ENCODE data around the gene CTNNA3.

Gene CTNNA3

DNA sequence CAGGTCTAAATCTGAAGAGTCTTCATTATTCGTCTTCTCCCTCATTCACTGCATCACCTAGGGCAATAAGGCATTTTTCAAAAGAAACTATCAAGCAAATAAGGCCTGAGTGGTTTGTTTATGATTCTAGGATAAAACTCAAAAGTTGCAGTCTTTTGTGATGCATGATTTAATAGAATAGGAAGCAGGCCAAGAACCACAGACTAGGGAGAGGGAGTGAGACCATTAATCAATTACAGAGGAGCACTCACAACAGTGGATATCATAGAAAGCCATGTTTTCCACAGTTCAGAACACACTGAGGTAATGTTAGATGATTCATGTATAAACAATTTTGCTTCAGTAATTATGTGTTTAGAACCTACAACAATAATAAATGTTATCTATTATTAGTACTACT, 858.0 kb downstream of the CTNNA3 start:
- H3K9me3 Mint-ChIP-seq (ENCODE audit: low read depth): peaks cover 3% of the 10 kb centered on the region
- no peak overlapping the region for H3K27ac Mint-ChIP-seq
- H3K4me1 Mint-ChIP-seq (ENCODE audit: low read depth): no peaks in the 10 kb centered on the region

GRCh38 chr10:66837335-66837734, 858.7 kb downstream of the CTNNA3 start:
- H3K27ac Mint-ChIP-seq: no peak overlapping the region
- no peaks in the 10 kb centered on the region for H3K27me3 Mint-ChIP-seq
- no peaks in the 10 kb centered on the region for H3K4me1 Mint-ChIP-seq (ENCODE audit: low read depth)
- no peak overlapping the region for H3K4me3 Mint-ChIP-seq
- no peaks in the 10 kb centered on the region for H3K36me3 Mint-ChIP-seq
- peaks cover 3% of the 10 kb centered on the region for H3K9me3 Mint-ChIP-seq (ENCODE audit: low read depth)

More for the DNA sequence above, 858.0 kb downstream of the CTNNA3 start:
- Mint-ChIP-seq H3K27me3 (no peaks in the 10 kb centered on the region), H3K36me3 (no peaks in the 10 kb centered on the region), H3K4me3 (no peak overlapping the region)

DNA sequence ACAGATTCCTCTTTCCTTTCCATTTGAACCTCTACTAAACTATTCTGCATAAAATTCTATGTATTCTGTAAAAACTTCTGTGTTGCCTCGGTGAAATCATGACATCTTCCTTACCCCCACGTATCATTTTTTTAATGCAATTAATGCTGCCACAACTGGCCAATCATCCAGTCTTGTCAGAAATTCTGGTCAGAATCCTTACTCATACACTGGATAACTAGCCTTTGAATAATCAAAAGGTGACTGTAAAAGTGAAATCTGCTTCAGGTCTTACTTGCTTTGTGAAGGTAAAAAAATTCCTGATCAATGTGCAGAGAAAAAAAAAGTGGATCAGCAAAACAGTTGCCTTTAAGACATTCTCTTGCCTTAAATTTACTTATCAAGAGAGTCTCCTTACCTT, 859.2 kb downstream of the CTNNA3 start:
- Mint-ChIP-seq H3K36me3 (no peaks in the 10 kb centered on the region), H3K27me3 (no peaks in the 10 kb centered on the region), H3K4me1 (ENCODE audit: low read depth) (no peaks in the 10 kb centered on the region), H3K9me3 (ENCODE audit: low read depth) (peaks cover 3% of the 10 kb centered on the region), H3K27ac (no peak overlapping the region), H3K4me3 (no peak overlapping the region)

DNA sequence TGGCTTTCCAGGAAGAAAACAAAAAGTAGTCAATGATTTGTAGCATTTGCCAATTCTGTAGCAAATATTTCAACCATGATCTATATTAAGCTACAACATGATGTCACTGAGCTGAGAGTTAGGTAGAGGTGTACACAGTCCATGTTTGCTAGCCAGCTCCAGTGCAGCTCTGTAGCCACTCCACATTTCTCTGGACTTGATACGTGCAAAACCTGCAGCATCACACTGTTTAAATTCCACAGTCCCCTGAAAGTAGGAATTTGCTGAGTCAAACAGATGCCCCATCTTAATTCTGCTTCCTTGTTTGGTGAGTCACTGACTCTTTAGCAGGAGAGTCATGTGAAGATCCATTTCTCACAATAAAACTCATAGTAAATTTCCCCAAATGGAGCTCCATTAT, 859.9 kb downstream of the CTNNA3 start:
- no peak overlapping the region for H3K4me3 Mint-ChIP-seq

GRCh38 chr10:66835400-66835799, 860.6 kb downstream of the CTNNA3 start:
- Mint-ChIP-seq H3K9me3 (ENCODE audit: low read depth) (peaks cover 9% of the 10 kb centered on the region), H3K27me3 (no peaks in the 10 kb centered on the region), H3K4me3 (no peak overlapping the region), H3K4me1 (ENCODE audit: low read depth) (no peaks in the 10 kb centered on the region), H3K27ac (no peak overlapping the region), H3K36me3 (no peaks in the 10 kb centered on the region)

More for the DNA sequence above, 859.9 kb downstream of the CTNNA3 start:
- H3K27ac Mint-ChIP-seq: no peak overlapping the region
- no peaks in the 10 kb centered on the region for H3K36me3 Mint-ChIP-seq
- H3K9me3 Mint-ChIP-seq (ENCODE audit: low read depth): peaks cover 8% of the 10 kb centered on the region
- H3K4me1 Mint-ChIP-seq (ENCODE audit: low read depth): no peaks in the 10 kb centered on the region
- H3K27me3 Mint-ChIP-seq: no peaks in the 10 kb centered on the region

GRCh38 chr10:66834802-66835201, 861.2 kb downstream of the CTNNA3 start:
- Mint-ChIP-seq H3K27me3 (no peaks in the 10 kb centered on the region), H3K9me3 (ENCODE audit: low read depth) (peaks cover 9% of the 10 kb centered on the region), H3K36me3 (no peaks in the 10 kb centered on the region)

GRCh38 chr10:66833861-66834260, 862.1 kb downstream of the CTNNA3 start:
- Mint-ChIP-seq H3K36me3 (no peaks in the 10 kb centered on the region), H3K4me3 (no peak overlapping the region), H3K27me3 (no peaks in the 10 kb centered on the region), H3K9me3 (ENCODE audit: low read depth) (peaks cover 9% of the 10 kb centered on the region), H3K27ac (no peak overlapping the region), H3K4me1 (ENCODE audit: low read depth) (no peaks in the 10 kb centered on the region)

More at GRCh38 chr10:66834802-66835201, 861.2 kb downstream of the CTNNA3 start:
- Mint-ChIP-seq H3K27ac (no peak overlapping the region), H3K4me1 (ENCODE audit: low read depth) (no peaks in the 10 kb centered on the region), H3K4me3 (no peak overlapping the region)

DNA sequence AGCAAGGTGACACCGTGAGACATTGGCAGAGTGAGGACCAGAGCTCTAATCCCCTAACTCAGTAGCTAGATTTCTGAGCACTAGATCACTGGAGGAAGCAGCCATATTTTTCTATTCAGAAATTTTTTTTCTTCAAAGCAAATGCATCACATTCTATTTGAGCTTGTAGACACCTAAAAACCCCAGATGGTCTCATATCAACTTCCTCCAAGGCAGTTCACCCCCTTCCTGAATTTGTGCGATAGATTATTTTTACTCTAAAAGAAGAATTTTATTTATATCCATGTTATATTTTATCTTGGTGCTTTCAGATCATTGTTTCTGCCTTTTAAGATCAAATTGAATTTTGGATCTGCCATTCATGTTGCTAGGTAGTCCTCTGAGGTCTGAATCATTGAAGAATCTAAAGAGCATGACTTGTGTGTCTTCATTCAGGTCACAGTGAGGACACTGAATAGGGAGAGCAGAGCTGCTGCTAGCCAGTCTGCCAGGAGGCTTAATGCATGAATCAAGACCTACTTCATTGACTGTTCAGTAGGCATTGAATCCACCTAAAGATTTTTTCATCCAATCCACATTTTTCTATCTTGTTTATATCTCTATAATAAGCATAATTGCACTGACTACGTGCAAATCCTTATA, 863.1 kb downstream of the CTNNA3 start:
- H3K27me3 Mint-ChIP-seq: no peaks in the 10 kb centered on the region
- H3K9me3 Mint-ChIP-seq (ENCODE audit: low read depth): peaks cover 9% of the 10 kb centered on the region
- H3K36me3 Mint-ChIP-seq: no peaks in the 10 kb centered on the region
- H3K4me1 Mint-ChIP-seq (ENCODE audit: low read depth): no peaks in the 10 kb centered on the region
- H3K4me3 Mint-ChIP-seq: no peak overlapping the region
- H3K27ac Mint-ChIP-seq: no peak overlapping the region

GRCh38 chr10:66828957-66829356, 867.0 kb downstream of the CTNNA3 start:
- Mint-ChIP-seq H3K36me3 (no peaks in the 10 kb centered on the region), H3K4me3 (no peak overlapping the region), H3K4me1 (ENCODE audit: low read depth) (no peaks in the 10 kb centered on the region), H3K27ac (no peak overlapping the region), H3K9me3 (ENCODE audit: low read depth) (peaks cover 7% of the 10 kb centered on the region), H3K27me3 (no peaks in the 10 kb centered on the region)

GRCh38 chr10:66827353-66827752, 868.6 kb downstream of the CTNNA3 start:
- Mint-ChIP-seq H3K4me3 (no peak overlapping the region), H3K36me3 (no peaks in the 10 kb centered on the region), H3K27ac (no peak overlapping the region)

DNA sequence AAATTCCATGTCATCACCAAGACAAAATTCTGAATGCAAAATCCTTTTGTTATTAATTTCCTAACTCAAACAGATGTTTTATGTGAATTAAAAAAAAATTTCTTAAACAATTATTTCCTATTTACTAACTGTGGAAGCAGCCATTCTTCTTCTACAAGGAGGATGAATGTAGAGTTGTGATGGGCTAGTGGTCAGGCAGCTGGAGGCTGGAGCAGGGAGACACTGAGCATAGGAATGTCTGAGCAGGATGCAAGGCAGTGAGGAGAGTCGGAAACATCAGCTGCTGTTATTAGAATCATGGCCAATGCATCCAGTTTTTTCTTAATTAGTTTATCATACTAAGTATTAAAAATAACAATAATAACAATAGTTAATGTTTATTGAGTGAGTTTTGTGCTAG, 872.7 kb downstream of the CTNNA3 start:
- no peaks in the 10 kb centered on the region for H3K9me3 Mint-ChIP-seq (ENCODE audit: low read depth)
- H3K36me3 Mint-ChIP-seq: no peaks in the 10 kb centered on the region
- no peak overlapping the region for H3K4me3 Mint-ChIP-seq
- H3K4me1 Mint-ChIP-seq (ENCODE audit: low read depth): no peaks in the 10 kb centered on the region
- H3K27me3 Mint-ChIP-seq: no peaks in the 10 kb centered on the region
- H3K27ac Mint-ChIP-seq: no peak overlapping the region

More at GRCh38 chr10:66827353-66827752, 868.6 kb downstream of the CTNNA3 start:
- H3K4me1 Mint-ChIP-seq (ENCODE audit: low read depth): no peaks in the 10 kb centered on the region
- H3K27me3 Mint-ChIP-seq: no peaks in the 10 kb centered on the region
- peaks cover 7% of the 10 kb centered on the region for H3K9me3 Mint-ChIP-seq (ENCODE audit: low read depth)

GRCh38 chr10:66822801-66823200, 873.2 kb downstream of the CTNNA3 start:
- Mint-ChIP-seq H3K9me3 (ENCODE audit: low read depth) (no peaks in the 10 kb centered on the region), H3K4me1 (ENCODE audit: low read depth) (no peaks in the 10 kb centered on the region), H3K4me3 (no peak overlapping the region), H3K36me3 (no peaks in the 10 kb centered on the region), H3K27me3 (no peaks in the 10 kb centered on the region), H3K27ac (no peak overlapping the region)

- H3K36me3 Mint-ChIP-seq: no peaks in the 10 kb centered on the region
- no peaks in the 10 kb centered on the region for H3K4me1 Mint-ChIP-seq (ENCODE audit: low read depth)
- no peak overlapping the region for H3K4me3 Mint-ChIP-seq
- no peak overlapping the region for H3K27ac Mint-ChIP-seq
- no peaks in the 10 kb centered on the region for H3K27me3 Mint-ChIP-seq
- no peaks in the 10 kb centered on the region for H3K9me3 Mint-ChIP-seq (ENCODE audit: low read depth)
Measured at GRCh38 chr10:66819691-66820090, 876.3 kb downstream of the CTNNA3 start.

GRCh38 chr10:66813122-66813521, 882.9 kb downstream of the CTNNA3 start:
- no peaks in the 10 kb centered on the region for H3K4me1 Mint-ChIP-seq (ENCODE audit: low read depth)
- H3K9me3 Mint-ChIP-seq (ENCODE audit: low read depth): peaks cover 3% of the 10 kb centered on the region
- H3K4me3 Mint-ChIP-seq: no peak overlapping the region
- no peaks in the 10 kb centered on the region for H3K36me3 Mint-ChIP-seq
- no peak overlapping the region for H3K27ac Mint-ChIP-seq
- no peaks in the 10 kb centered on the region for H3K27me3 Mint-ChIP-seq

DNA sequence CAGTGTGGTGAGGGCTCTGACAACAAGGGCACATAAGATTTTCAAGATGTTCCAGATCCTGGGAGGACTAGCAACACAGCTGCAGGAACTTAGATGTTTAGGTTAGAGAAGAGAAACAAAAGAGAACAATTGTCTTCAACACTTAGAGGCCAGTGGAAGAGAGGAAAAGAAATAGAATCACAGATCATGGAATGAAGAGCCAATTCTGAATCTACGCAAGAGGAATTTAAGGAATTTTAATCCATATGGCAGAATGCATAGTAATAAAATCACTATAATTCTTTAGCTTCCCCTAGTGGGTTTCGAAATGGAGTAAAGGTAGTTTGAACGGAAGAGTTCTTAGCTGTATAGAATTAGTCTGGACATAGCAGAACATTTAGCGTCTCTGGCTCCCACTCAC, 884.8 kb downstream of the CTNNA3 start:
- Mint-ChIP-seq H3K27me3 (no peaks in the 10 kb centered on the region), H3K9me3 (ENCODE audit: low read depth) (peaks cover 3% of the 10 kb centered on the region)

GRCh38 chr10:66809402-66809801, 886.6 kb downstream of the CTNNA3 start:
- H3K36me3 Mint-ChIP-seq: no peaks in the 10 kb centered on the region
- H3K9me3 Mint-ChIP-seq (ENCODE audit: low read depth): peaks cover 3% of the 10 kb centered on the region
- no peaks in the 10 kb centered on the region for H3K27me3 Mint-ChIP-seq
- no peak overlapping the region for H3K4me3 Mint-ChIP-seq
- no peaks in the 10 kb centered on the region for H3K4me1 Mint-ChIP-seq (ENCODE audit: low read depth)
- no peak overlapping the region for H3K27ac Mint-ChIP-seq

More for the DNA sequence above, 884.8 kb downstream of the CTNNA3 start:
- no peaks in the 10 kb centered on the region for H3K36me3 Mint-ChIP-seq
- H3K4me1 Mint-ChIP-seq (ENCODE audit: low read depth): no peaks in the 10 kb centered on the region
- H3K27ac Mint-ChIP-seq: no peak overlapping the region
- H3K4me3 Mint-ChIP-seq: no peak overlapping the region
